Measurements from ENCODE around the gene ATRNL1. TPM values are rescaled to one million over a fixed set of nuclear protein-coding genes. Genes with fewer than 3 reads are reported as not detected.

ATRNL1 gene
- polyA plus RNA-seq, 3 donors = not detected

DNA sequence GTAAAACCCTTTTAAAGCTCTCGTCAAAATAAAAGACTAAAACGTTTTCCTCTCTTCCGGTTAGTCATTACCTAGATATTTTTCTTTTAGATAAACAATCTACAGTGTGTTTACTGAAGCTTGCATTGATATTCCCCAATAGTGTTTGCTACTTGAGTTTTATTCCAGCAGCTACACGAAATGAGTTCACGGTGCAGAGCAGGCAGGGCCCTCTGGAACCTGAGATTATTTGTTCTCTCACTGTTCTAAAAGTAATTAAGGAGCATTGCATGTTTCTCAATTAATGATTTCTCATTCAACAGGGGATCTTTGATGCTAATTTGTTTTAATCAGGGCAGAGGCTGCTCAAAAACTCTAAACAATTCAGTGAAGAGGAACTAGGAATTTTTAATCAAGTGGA, 860.1 kb downstream of the ATRNL1 start:
- Mint-ChIP-seq H3K4me1 (no peaks in the 10 kb centered on the region), H3K36me3 (no peaks in the 10 kb centered on the region), H3K9me3 (peaks cover 0 to 3% (median 0%) of the 10 kb centered on the region in 7 donors), H3K27ac (no peak overlapping the region), H3K27me3 (ENCODE audit: low read depth in 3 of 3) (peaks cover 0 to 5% (median 0%) of the 10 kb centered on the region in 3 donors), H3K4me3 (no peak overlapping the region)
- intact Hi-C loops (cut with micrococcal nuclease) = no loop called here
- Histone ChIP-seq H3K4me3 (replicated peaks in 1 of 3; ENCODE audit: low read depth in 2 of 3, low read length in 3 of 3) (no peak overlapping the region), H3K9me3 (replicated peaks in 1 of 2; ENCODE audit: control insufficient read depth in 1 of 2, insufficient read depth in 1 of 2, low read length in 2 of 2) (no peaks in the 10 kb centered on the region), H3K27ac (ENCODE audit: low read depth in 1 of 2, low read length in 2 of 2) (no peak overlapping the region), H3K27me3 (ENCODE audit: control insufficient read depth in 2 of 2, insufficient read depth in 2 of 2, low read length in 2 of 2) (no peaks in the 10 kb centered on the region), H3K9ac (ENCODE audit: insufficient read depth, low read length, poor library complexity, severe bottlenecking) (no peak overlapping the region), H3K4me2 (replicated peaks; ENCODE audit: extremely low read depth, low read length, poor library complexity, severe bottlenecking) (no peak overlapping the region), H3K36me3 (replicated peaks in 1 of 2; ENCODE audit: control insufficient read depth in 1 of 2, insufficient read depth in 2 of 2, low read length in 2 of 2) (no peaks in the 10 kb centered on the region), H3K79me2 (ENCODE audit: insufficient read depth, low read length) (no peaks in the 10 kb centered on the region), H4K20me1 (ENCODE audit: insufficient read depth, low read length) (no peaks in the 10 kb centered on the region), H3K4me1 (ENCODE audit: control insufficient read depth in 1 of 2, insufficient read depth in 2 of 2, low read length in 2 of 2) (no peaks in the 10 kb centered on the region), H2AFZ (ENCODE audit: insufficient read depth, low read depth, low read length, poor library complexity, severe bottlenecking) (no peak overlapping the region)
- 83% methylated on average over 2 of the region's 5 CpGs for WGBS (ENCODE audit: insufficient coverage)
- TF ChIP-seq, protein P1, sequence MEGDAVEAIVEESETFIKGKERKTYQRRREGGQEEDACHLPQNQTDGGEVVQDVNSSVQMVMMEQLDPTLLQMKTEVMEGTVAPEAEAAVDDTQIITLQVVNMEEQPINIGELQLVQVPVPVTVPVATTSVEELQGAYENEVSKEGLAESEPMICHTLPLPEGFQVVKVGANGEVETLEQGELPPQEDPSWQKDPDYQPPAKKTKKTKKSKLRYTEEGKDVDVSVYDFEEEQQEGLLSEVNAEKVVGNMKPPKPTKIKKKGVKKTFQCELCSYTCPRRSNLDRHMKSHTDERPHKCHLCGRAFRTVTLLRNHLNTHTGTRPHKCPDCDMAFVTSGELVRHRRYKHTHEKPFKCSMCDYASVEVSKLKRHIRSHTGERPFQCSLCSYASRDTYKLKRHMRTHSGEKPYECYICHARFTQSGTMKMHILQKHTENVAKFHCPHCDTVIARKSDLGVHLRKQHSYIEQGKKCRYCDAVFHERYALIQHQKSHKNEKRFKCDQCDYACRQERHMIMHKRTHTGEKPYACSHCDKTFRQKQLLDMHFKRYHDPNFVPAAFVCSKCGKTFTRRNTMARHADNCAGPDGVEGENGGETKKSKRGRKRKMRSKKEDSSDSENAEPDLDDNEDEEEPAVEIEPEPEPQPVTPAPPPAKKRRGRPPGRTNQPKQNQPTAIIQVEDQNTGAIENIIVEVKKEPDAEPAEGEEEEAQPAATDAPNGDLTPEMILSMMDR (IDR thresholded peaks at IDR 0.05) = no peak
- no peak for DNase-seq

GRCh38 chr10:115953968-115954367, 860.8 kb downstream of the ATRNL1 start:
- Histone ChIP-seq H3K9ac (ENCODE audit: insufficient read depth, low read length, poor library complexity, severe bottlenecking) (no peak overlapping the region), H3K4me3 (replicated peaks in 1 of 3; ENCODE audit: low read depth in 2 of 3, low read length in 3 of 3) (no peak overlapping the region), H3K27me3 (ENCODE audit: control insufficient read depth in 2 of 2, insufficient read depth in 2 of 2, low read length in 2 of 2) (no peaks in the 10 kb centered on the region), H3K4me2 (replicated peaks; ENCODE audit: extremely low read depth, low read length, poor library complexity, severe bottlenecking) (no peak overlapping the region), H3K27ac (ENCODE audit: low read depth in 1 of 2, low read length in 2 of 2) (no peak overlapping the region), H2AFZ (ENCODE audit: insufficient read depth, low read depth, low read length, poor library complexity, severe bottlenecking) (no peak overlapping the region), H3K9me3 (replicated peaks in 1 of 2; ENCODE audit: control insufficient read depth in 1 of 2, insufficient read depth in 1 of 2, low read length in 2 of 2) (no peaks in the 10 kb centered on the region), H4K20me1 (ENCODE audit: insufficient read depth, low read length) (no peaks in the 10 kb centered on the region), H3K79me2 (ENCODE audit: insufficient read depth, low read length) (no peaks in the 10 kb centered on the region), H3K4me1 (ENCODE audit: control insufficient read depth in 1 of 2, insufficient read depth in 2 of 2, low read length in 2 of 2) (no peaks in the 10 kb centered on the region), H3K36me3 (replicated peaks in 1 of 2; ENCODE audit: control insufficient read depth in 1 of 2, insufficient read depth in 2 of 2, low read length in 2 of 2) (no peaks in the 10 kb centered on the region)
- no peak for DNase-seq
- intact Hi-C loops (cut with micrococcal nuclease) = no loop called here
- H3K27me3 Mint-ChIP-seq (ENCODE audit: low read depth in 3 of 3) = peaks cover 0 to 5% (median 0%) of the 10 kb centered on the region in 3 donors
- peaks cover 0 to 3% (median 0%) of the 10 kb centered on the region in 7 donors for H3K9me3 Mint-ChIP-seq
- TF ChIP-seq, protein P1 (IDR thresholded peaks at IDR 0.05) = no peak
- no peak overlapping the region for H3K27ac Mint-ChIP-seq
- H3K4me1 Mint-ChIP-seq = no peaks in the 10 kb centered on the region
- no peaks in the 10 kb centered on the region for H3K36me3 Mint-ChIP-seq
- 88% methylated on average over 1 of the region's 7 CpGs for WGBS (ENCODE audit: insufficient coverage)
- no peak overlapping the region for H3K4me3 Mint-ChIP-seq

Measured in CD14-positive monocyte (primary cell).